Large intestine (tissue), 3 donors: Measurements from ENCODE around the gene FBXO41. TPM values are rescaled to one million over a fixed set of nuclear protein-coding genes. Genes with fewer than 3 reads are reported as not detected.

Experiments used
- DNase-seq, 2 donors: peaks; one replicate each; pipeline versions ENCODE4 v3.0.0 to v3.0.0-alpha.2; 2013
- H3K27ac ChIP-seq: one replicate; pipeline ENCODE4 v1.5.1; 2013; ENCODE audit warnings: low read length
- H3K27me3 ChIP-seq: 2 replicates; pipeline ENCODE4 v1.6.1; 2013; ENCODE audit warnings: low read length; ENCODE audit not compliant: control insufficient read depth, insufficient read depth
- H3K36me3 ChIP-seq: 2 replicates; pipeline ENCODE4 v1.6.1; 2013; ENCODE audit warnings: low read length; ENCODE audit not compliant: control insufficient read depth, insufficient read depth
- H3K4me1 ChIP-seq: one replicate; pipeline ENCODE4 v1.6.1; 2013; ENCODE audit warnings: low read length; ENCODE audit not compliant: control insufficient read depth, insufficient read depth
- H3K4me3 ChIP-seq: one replicate; pipeline ENCODE4 v1.5.1; 2013; ENCODE audit warnings: low read length
- H3K9me3 ChIP-seq: one replicate; pipeline ENCODE4 v1.6.1; 2013; ENCODE audit warnings: mild to moderate bottlenecking, low read depth, low read length, moderate library complexity; ENCODE audit not compliant: control insufficient read depth
- WGBS: methylation state at CpG from one replicate; pipeline ENCODE4 v1.1.5; 2013; ENCODE audit warnings: low lambda C conversion rate; ENCODE audit not compliant: insufficient coverage; 5-methylcytosine and 5-hydroxymethylcytosine counted together
- polyA plus RNA-seq: library from polyadenylated mRNA; unstranded; fragments of 120-200 nt; gene quantifications from one replicate; pipeline ENCODE4 v1.2.1, GENCODE V29; 2013

The FBXO41 gene
- polyA plus RNA-seq, 1 donor = 2.4 TPM

GRCh38 chr2:73243884-73244570 is 40.3 kb downstream of the FBXO41 start:
- Histone ChIP-seq H3K27me3 (no peaks in the 10 kb centered on the region), H3K4me3 (no peak overlapping the region), H3K4me1 (no peaks in the 10 kb centered on the region), H3K9me3 (no peaks in the 10 kb centered on the region), H3K27ac (no peak overlapping the region), H3K36me3 (peaks cover 79% of the 10 kb centered on the region)
- no CpG with 5 or more reads among the region's 5 CpGs for WGBS
- DNase-seq = no peak

GRCh38 chr2:73239776-73240175 is 44.5 kb downstream of the FBXO41 start:
- Histone ChIP-seq H3K9me3 (no peaks in the 10 kb centered on the region), H3K27me3 (no peaks in the 10 kb centered on the region), H3K4me1 (peaks cover 4% of the 10 kb centered on the region), H3K27ac (no peak overlapping the region), H3K36me3 (peaks cover 37% of the 10 kb centered on the region), H3K4me3 (no peak overlapping the region)
- no peak for DNase-seq
- WGBS = 83% methylated on average over 1 of the region's 3 CpGs

DNA sequence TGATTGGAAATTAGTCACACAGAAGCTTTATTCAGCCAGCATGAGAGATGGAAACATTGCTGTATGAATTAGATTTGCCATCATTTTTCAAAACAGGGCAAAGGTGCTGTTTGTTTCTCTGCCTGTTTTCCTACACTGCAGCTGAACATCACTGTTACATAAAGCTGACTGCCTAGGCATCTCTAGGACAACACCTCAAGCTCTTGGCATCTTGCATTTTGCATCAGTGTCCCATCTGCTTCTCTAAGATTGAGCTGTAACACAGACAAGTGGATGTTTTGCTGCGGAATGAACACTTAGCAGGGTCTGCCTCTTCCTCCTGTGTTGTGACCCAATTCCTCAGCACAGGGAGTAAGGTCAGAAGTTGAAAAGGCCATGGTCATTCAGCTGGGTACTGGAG is 45.3 kb downstream of the FBXO41 start:
- peaks cover 4% of the 10 kb centered on the region for H3K4me1 ChIP-seq
- no peak overlapping the region for H3K4me3 ChIP-seq
- H3K27me3 ChIP-seq = no peaks in the 10 kb centered on the region
- H3K27ac ChIP-seq = no peak overlapping the region
- no peaks in the 10 kb centered on the region for H3K9me3 ChIP-seq
- DNase-seq = no peak
- H3K36me3 ChIP-seq = peaks cover 29% of the 10 kb centered on the region
- no CpG with 5 or more reads among the region's 1 CpG for WGBS

GRCh38 chr2:73238149-73238548 is 46.1 kb downstream of the FBXO41 start:
- DNase-seq = no peak
- Histone ChIP-seq H3K4me3 (no peak overlapping the region), H3K9me3 (no peaks in the 10 kb centered on the region), H3K27ac (no peak overlapping the region), H3K36me3 (peaks cover 22% of the 10 kb centered on the region), H3K27me3 (no peaks in the 10 kb centered on the region), H3K4me1 (peaks cover 4% of the 10 kb centered on the region)
- no CpG with 5 or more reads among the region's 3 CpGs for WGBS

DNA sequence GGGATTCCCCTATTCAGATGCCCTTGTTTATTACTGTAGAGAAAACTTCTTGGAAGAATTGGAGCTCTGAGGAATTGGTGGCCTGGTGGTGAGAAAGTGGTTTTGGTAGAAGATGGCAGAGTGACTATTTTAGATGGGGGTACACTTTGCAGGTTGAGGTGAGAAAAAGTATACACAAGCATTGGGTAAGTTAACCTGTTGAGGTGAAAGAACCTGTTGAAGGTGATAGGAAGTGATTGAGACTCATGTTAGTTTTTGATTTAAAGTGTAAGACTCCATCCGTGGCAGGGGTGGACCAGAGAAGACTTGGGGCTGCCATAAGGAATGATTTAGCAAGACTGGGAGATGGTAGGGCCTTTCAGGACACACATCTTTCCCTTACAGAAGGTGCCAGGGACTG is 47.1 kb downstream of the FBXO41 start:
- no CpG with 5 or more reads among the region's 1 CpG for WGBS
- no peak overlapping the region for H3K27ac ChIP-seq
- no peaks in the 10 kb centered on the region for H3K9me3 ChIP-seq

DNA sequence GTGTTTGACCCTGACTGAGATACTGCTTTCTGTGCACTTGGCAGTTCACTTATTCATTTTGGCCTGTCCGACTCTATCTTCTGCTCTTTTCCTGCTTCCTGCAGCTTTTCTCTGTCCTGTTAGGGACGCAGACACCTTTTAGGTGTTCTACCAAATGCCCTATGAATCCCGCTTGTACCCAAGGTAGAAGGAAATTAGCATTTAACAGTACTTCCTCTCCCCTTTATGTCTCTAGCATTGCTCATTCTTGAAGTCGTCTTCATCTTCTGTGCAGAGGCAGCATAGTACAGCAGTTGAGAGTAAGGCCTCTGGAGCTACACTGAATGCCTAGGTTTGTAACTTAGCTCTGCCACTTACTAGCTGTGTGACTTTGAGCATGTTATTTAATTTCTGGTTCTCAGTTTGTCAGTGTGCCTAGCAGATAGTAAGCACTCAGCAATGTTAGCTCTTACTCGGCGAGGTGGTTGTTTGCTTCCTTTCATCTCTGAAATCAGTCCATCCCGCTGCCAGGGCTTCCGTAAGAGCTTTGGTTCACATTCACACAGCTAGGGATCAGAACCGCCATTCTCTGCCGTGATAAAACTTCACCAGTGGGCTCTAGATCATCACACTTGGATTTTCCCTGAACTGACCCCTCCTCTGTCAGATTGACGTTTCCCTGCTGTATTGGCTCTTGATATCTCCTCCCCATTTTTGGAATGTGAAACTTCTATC is 48.8 kb downstream of the FBXO41 start:
- WGBS = 48% methylated on average over 3 of the region's 11 CpGs
- Histone ChIP-seq H3K4me1 (peaks cover 8% of the 10 kb centered on the region), H3K27ac (no peak overlapping the region)

More for the DNA sequence above, 47.1 kb downstream of the FBXO41 start:
- Histone ChIP-seq H3K4me3 (no peak overlapping the region), H3K36me3 (peaks cover 15% of the 10 kb centered on the region), H3K4me1 (peaks cover 8% of the 10 kb centered on the region), H3K27me3 (no peaks in the 10 kb centered on the region)
- DNase-seq = no peak

GRCh38 chr2:73233932-73234832 is 50.1 kb downstream of the FBXO41 start, which contains the start of gene CCT7:
Gene CCT7, plus strand, starts transcription at chr2:73234308. Its CDS starts 71 bp downstream, at chr2:73234379.
- Histone ChIP-seq H3K27me3 (no peaks in the 10 kb centered on the region), H3K36me3 (peaks cover 8% of the 10 kb centered on the region), H3K27ac (peak within 1 kb of the TSS; percentile 96), H3K4me3 (peak within 1 kb of the TSS; percentile 97), H3K9me3 (no peaks in the 10 kb centered on the region), H3K4me1 (peaks cover 8% of the 10 kb centered on the region)
- no CpG with 5 or more reads among the region's 69 CpGs for whole genome bisulfite sequencing
- peak; percentile 88 to 95 for DNase-seq

More for the DNA sequence above, 48.8 kb downstream of the FBXO41 start:
- peak overlapping the region; percentile 97 for H3K4me3 ChIP-seq
- H3K27me3 ChIP-seq = no peaks in the 10 kb centered on the region
- peaks cover 9% of the 10 kb centered on the region for H3K36me3 ChIP-seq
- no peak for DNase-seq
- no peaks in the 10 kb centered on the region for H3K9me3 ChIP-seq

- WGBS = no CpG with 5 or more reads among the region's 67 CpGs
- Histone ChIP-seq H3K36me3 (peaks cover 10% of the 10 kb centered on the region), H3K4me3 (peak within 1 kb of the TSS; percentile 97), H3K27me3 (no peaks in the 10 kb centered on the region), H3K4me1 (peaks cover 8% of the 10 kb centered on the region), H3K9me3 (no peaks in the 10 kb centered on the region), H3K27ac (peak within 1 kb of the TSS; percentile 96)
- peak; percentile 99 to 100 for DNase-seq
Measured at GRCh38 chr2:73233154-73233931, 50.9 kb downstream of the FBXO41 start, which contains the start of gene PRADC1. Gene PRADC1, minus strand, starts transcription at chr2:73233239. Its CDS starts 79 bp downstream, at chr2:73233160.

DNA sequence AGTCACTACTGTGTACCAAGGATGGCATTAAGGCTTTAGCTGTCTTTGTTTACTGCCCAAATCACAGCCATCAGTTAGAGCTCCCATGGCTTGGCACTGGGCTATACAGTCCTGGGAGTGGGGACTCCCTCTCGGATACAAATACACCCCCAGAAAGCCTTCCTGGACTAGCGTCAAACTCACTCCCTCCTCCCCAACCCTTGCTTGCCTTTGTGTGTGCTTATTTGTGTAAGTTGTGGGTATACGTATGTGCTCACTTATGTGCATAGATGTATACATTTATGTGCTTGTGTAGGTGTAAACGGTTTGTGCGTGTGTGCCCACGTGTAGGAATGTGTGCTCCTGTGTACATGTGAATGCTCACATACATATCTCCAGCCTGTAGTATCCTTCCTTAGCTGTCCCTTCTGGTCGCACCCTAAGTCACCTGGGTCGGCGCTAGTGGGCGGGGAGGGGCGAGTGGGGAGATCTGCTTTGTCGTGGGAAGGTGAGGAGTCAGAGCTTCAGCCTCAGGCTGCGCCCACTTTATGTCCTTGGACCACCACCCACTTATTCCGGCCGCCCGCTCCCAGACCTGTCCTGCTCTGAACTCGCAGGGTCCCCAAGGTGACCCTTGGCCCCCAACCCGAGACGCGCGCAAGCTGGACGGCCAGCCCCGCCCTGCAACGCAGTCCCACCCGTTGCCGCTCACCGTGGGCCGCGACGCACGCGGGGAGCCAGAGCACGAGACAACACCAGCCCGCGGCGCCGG is 51.7 kb downstream of the FBXO41 start:
- peaks cover 8% of the 10 kb centered on the region for H3K4me1 ChIP-seq
- no peak overlapping the region for H3K27ac ChIP-seq
- no peaks in the 10 kb centered on the region for H3K9me3 ChIP-seq
- H3K4me3 ChIP-seq = peak overlapping the region; percentile 69
- H3K36me3 ChIP-seq = peaks cover 17% of the 10 kb centered on the region
- no peaks in the 10 kb centered on the region for H3K27me3 ChIP-seq
- peak in 1 of 2 donors; percentile 55 for DNase-seq
- no CpG with 5 or more reads among the region's 37 CpGs for WGBS
